ENCODE data around the gene NKX2-8.
"Not testable (repeated sequence)": the region's sequence is repeated elsewhere in the genome, so short reads cannot be mapped to it uniquely, and the experiment has no call there.

Gene NKX2-8

GRCh38 chr14:36553656-36554260 lies 28.7 kb downstream of the NKX2-8 start:
- H3K4me3 ChIP-seq (ENCODE audit: low read depth, low read length): no peak overlapping the region
- TF ChIP-seq CTCF (conservative IDR thresholded peaks at IDR 0.05; ENCODE audit: low read depth, low read length): peak; percentile 85
- peak; percentile 80 for DNase-seq (ENCODE audit: low read depth)

GRCh38 chr14:36550899-36551298 lies 31.5 kb downstream of the NKX2-8 start:
- no peak for TF ChIP-seq CTCF (conservative IDR thresholded peaks at IDR 0.05; ENCODE audit: low read depth, low read length)
- DNase-seq (ENCODE audit: low read depth): no peak
- H3K4me3 ChIP-seq (ENCODE audit: low read depth, low read length): no peak overlapping the region

- not testable (repeated sequence) for DNase-seq (ENCODE audit: low read depth); H3K4me3 ChIP-seq (ENCODE audit: low read depth, low read length)
Observed at GRCh38 chr14:36544280-36544679, 38.1 kb downstream of the NKX2-8 start.

- no peak for TF ChIP-seq CTCF (conservative IDR thresholded peaks at IDR 0.05; ENCODE audit: low read depth, low read length)
- no peak for DNase-seq (ENCODE audit: low read depth)
- H3K4me3 ChIP-seq (ENCODE audit: low read depth, low read length): no peak overlapping the region
Observed at GRCh38 chr14:36538051-36538450, 44.4 kb downstream of the NKX2-8 start.

Measured in choroid plexus epithelial cell (primary cell).